ENCODE measurements around the gene CEP97. TPM values are rescaled to one million over a fixed set of nuclear protein-coding genes. Genes with fewer than 3 reads are reported as not detected.

CEP97 gene
- total and polyA plus RNA-seq, 2 experiments from 2014 or later = 5.0 to 19.0 TPM

DNA sequence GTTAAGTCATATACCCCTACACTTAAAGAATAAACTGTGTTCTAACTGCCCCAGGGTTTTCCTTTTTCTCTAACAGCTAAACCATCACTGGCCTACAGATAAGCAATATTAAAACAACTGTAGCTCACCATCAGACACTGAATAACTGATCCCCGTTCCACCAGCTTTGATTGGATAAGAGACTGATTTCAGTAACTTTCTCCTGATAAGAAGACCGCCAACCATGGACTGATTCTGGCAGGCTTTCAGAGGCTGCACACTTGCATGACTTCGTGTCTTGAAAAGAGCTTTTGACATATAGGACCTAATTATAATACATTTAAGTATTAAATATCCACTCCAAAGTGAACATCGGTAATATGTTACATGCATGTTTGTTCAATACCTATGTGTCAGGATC, 15.3 kb upstream of the CEP97 start:
- peaks cover 17% of the 10 kb centered on the region for H3K9me3 Mint-ChIP-seq
- H3K4me1 Mint-ChIP-seq = no peaks in the 10 kb centered on the region; the same call in 2 of the 3 replicates
- H3K4me3 Mint-ChIP-seq = no peak overlapping the region
- Histone ChIP-seq H3K27ac (ENCODE audit: low read depth) (no peak overlapping the region), H3K4me1 (ENCODE audit: insufficient read depth) (0 out of 2 replicates have a peak, but pooled peaks cover under 1% of the 10 kb centered on the region), H3F3A (replicated peaks; ENCODE audit: low read depth) (no peaks in the 10 kb centered on the region), H3K27me3 (ENCODE audit: insufficient read depth) (no peaks in the 10 kb centered on the region), H3K4me2 (no peak overlapping the region), H3K4me3 (no peak overlapping the region), H3K36me3 (ENCODE audit: insufficient read depth) (no peaks in the 10 kb centered on the region; the same call in 1 of the 2 replicates), H3K9me2 (ENCODE audit: insufficient read depth) (no peaks in the 10 kb centered on the region), H3K79me2 (replicated peaks; ENCODE audit: insufficient read depth) (no peaks in the 10 kb centered on the region), H4K20me1 (replicated peaks; ENCODE audit: insufficient read depth) (no peaks in the 10 kb centered on the region), H2AFZ (no peak overlapping the region)
- H3K36me3 Mint-ChIP-seq (ENCODE audit: low read depth) = peaks cover 4% of the 10 kb centered on the region; the same call in 1 of the 3 replicates
- no peak overlapping the region for H3K27ac Mint-ChIP-seq
- ATAC-seq (no peak), DNase-seq (ENCODE audit: low spot score) (no peak)
- H3K27me3 Mint-ChIP-seq (ENCODE audit: insufficient read depth, low read depth, poor library complexity) = no peaks in the 10 kb centered on the region
- TF ChIP-seq STAT1 (IDR thresholded peaks at IDR 0.05; ENCODE audit: unreplicated experiment) (no peak), EZH2phosphoT487 (IDR thresholded peaks at IDR 0.05; ENCODE audit: unreplicated experiment) (no peak)

DNA sequence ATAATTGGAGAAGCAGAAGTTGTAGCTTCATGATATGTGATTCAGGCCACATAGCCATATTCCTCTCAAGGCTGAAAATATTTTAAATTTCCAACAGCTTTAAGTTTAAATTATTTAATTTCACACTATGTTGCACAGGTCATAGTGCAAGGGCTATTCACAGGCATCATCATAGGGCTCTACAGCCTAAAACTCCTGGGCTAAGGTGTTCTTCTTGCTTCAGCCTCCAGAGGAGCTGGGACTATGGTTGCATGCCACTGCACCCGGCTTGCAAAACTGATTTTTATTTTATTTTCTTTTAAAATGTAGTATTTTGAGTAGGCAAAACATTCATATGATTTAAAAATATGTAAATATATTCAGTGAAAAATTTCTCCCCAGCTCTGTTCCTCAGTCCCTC, 6.0 kb upstream of the CEP97 start:
- no peak overlapping the region for H3K4me3 Mint-ChIP-seq
- no peak overlapping the region for H2AFZ ChIP-seq
- H3K27ac Mint-ChIP-seq = no peak overlapping the region
- H3K27me3 Mint-ChIP-seq (ENCODE audit: insufficient read depth, low read depth, poor library complexity) = no peaks in the 10 kb centered on the region
- H3K27me3 ChIP-seq (ENCODE audit: insufficient read depth) = no peaks in the 10 kb centered on the region
- no peaks in the 10 kb centered on the region for H3K36me3 Mint-ChIP-seq (ENCODE audit: low read depth)
- no peak for DNase-seq (ENCODE audit: low spot score)
- no peaks in the 10 kb centered on the region; the same call in 2 of the 3 replicates for H3K4me1 Mint-ChIP-seq
- H3K79me2 ChIP-seq (replicated peaks; ENCODE audit: insufficient read depth) = no peaks in the 10 kb centered on the region
- H3K4me2 ChIP-seq = no peak overlapping the region
- H3F3A ChIP-seq (replicated peaks; ENCODE audit: low read depth) = peaks cover 6% of the 10 kb centered on the region; the same call in 1 of the 2 replicates
- no peak overlapping the region for H3K27ac ChIP-seq (ENCODE audit: low read depth)
- no peaks in the 10 kb centered on the region for H3K36me3 ChIP-seq (ENCODE audit: insufficient read depth)
- no peak overlapping the region for H3K4me3 ChIP-seq
- no peaks in the 10 kb centered on the region for H3K9me2 ChIP-seq (ENCODE audit: insufficient read depth)
- ATAC-seq = no peak
- no peaks in the 10 kb centered on the region for H4K20me1 ChIP-seq (replicated peaks; ENCODE audit: insufficient read depth)
- H3K4me1 ChIP-seq (ENCODE audit: insufficient read depth) = no peaks in the 10 kb centered on the region
- H3K9me3 Mint-ChIP-seq = no peaks in the 10 kb centered on the region
- TF ChIP-seq, protein P1, sequence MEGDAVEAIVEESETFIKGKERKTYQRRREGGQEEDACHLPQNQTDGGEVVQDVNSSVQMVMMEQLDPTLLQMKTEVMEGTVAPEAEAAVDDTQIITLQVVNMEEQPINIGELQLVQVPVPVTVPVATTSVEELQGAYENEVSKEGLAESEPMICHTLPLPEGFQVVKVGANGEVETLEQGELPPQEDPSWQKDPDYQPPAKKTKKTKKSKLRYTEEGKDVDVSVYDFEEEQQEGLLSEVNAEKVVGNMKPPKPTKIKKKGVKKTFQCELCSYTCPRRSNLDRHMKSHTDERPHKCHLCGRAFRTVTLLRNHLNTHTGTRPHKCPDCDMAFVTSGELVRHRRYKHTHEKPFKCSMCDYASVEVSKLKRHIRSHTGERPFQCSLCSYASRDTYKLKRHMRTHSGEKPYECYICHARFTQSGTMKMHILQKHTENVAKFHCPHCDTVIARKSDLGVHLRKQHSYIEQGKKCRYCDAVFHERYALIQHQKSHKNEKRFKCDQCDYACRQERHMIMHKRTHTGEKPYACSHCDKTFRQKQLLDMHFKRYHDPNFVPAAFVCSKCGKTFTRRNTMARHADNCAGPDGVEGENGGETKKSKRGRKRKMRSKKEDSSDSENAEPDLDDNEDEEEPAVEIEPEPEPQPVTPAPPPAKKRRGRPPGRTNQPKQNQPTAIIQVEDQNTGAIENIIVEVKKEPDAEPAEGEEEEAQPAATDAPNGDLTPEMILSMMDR (conservative IDR thresholded peaks at IDR 0.05; ENCODE audit: low read depth in 2 of 2) = no peak
- TF ChIP-seq ZNF331 (CRISPR knock-in tag; IDR thresholded peaks at IDR 0.05; ENCODE audit: low read depth) (no peak), NANOG (IDR thresholded peaks at IDR 0.05; ENCODE audit: borderline replicate concordance) (no peak), EZH2phosphoT487 (IDR thresholded peaks at IDR 0.05; ENCODE audit: unreplicated experiment) (no peak), CREB1 (CRISPR knock-in tag; IDR thresholded peaks at IDR 0.05; ENCODE audit: low read depth) (no peak), ZNF114 (CRISPR knock-in tag; IDR thresholded peaks at IDR 0.05) (no peak), STAT1 (IDR thresholded peaks at IDR 0.05; ENCODE audit: unreplicated experiment) (no peak), EZH2 (IDR thresholded peaks at IDR 0.05; ENCODE audit: low read depth, unreplicated experiment) (no peak)
- TF ChIP-seq, protein P2, sequence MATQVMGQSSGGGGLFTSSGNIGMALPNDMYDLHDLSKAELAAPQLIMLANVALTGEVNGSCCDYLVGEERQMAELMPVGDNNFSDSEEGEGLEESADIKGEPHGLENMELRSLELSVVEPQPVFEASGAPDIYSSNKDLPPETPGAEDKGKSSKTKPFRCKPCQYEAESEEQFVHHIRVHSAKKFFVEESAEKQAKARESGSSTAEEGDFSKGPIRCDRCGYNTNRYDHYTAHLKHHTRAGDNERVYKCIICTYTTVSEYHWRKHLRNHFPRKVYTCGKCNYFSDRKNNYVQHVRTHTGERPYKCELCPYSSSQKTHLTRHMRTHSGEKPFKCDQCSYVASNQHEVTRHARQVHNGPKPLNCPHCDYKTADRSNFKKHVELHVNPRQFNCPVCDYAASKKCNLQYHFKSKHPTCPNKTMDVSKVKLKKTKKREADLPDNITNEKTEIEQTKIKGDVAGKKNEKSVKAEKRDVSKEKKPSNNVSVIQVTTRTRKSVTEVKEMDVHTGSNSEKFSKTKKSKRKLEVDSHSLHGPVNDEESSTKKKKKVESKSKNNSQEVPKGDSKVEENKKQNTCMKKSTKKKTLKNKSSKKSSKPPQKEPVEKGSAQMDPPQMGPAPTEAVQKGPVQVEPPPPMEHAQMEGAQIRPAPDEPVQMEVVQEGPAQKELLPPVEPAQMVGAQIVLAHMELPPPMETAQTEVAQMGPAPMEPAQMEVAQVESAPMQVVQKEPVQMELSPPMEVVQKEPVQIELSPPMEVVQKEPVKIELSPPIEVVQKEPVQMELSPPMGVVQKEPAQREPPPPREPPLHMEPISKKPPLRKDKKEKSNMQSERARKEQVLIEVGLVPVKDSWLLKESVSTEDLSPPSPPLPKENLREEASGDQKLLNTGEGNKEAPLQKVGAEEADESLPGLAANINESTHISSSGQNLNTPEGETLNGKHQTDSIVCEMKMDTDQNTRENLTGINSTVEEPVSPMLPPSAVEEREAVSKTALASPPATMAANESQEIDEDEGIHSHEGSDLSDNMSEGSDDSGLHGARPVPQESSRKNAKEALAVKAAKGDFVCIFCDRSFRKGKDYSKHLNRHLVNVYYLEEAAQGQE (IDR thresholded peaks at IDR 0.05; ENCODE audit: unreplicated experiment) = no peak
- TF ChIP-seq, protein P3, sequence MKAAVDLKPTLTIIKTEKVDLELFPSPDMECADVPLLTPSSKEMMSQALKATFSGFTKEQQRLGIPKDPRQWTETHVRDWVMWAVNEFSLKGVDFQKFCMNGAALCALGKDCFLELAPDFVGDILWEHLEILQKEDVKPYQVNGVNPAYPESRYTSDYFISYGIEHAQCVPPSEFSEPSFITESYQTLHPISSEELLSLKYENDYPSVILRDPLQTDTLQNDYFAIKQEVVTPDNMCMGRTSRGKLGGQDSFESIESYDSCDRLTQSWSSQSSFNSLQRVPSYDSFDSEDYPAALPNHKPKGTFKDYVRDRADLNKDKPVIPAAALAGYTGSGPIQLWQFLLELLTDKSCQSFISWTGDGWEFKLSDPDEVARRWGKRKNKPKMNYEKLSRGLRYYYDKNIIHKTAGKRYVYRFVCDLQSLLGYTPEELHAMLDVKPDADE (IDR thresholded peaks at IDR 0.05) = no peak
